Activated CD4-positive, alpha-beta T cell treated with anti-CD3 and anti-CD28 coated beads, Interleukin-2, amount 50 U/mL, for 48 hours (primary cell): ENCODE measurements around the gene B3GNT5.
"Not testable (repeated sequence)": the region's sequence is repeated elsewhere in the genome, so short reads cannot be mapped to it uniquely, and the experiment has no call there.

Experiments
- DNase-seq, 2 experiments: peaks; one replicate each; pipeline ENCODE4 v3.0.0-alpha.2; 2020

The B3GNT5 gene

GRCh38 chr3:183252973-183253527 lies at the start of gene B3GNT5:
B3GNT5 (plus strand) TSS chr3:183253253; CDS start chr3:183269799, 16,546 bp downstream.
- DNase-seq, result peak; percentile 58 to 68

GRCh38 chr3:183203670-183204069 lies 49.4 kb upstream of the B3GNT5 start:
- DNase-seq, result no peak

- DNase-seq, result peak in 1 of 2 experiments; percentile 23
Observed at GRCh38 chr3:183208260-183208659, 44.8 kb upstream of the B3GNT5 start.

GRCh38 chr3:183208800-183209199 lies 44.3 kb upstream of the B3GNT5 start:
- DNase-seq, result no peak

- no peak for DNase-seq
Observed at GRCh38 chr3:183210341-183210740, 42.7 kb upstream of the B3GNT5 start.

GRCh38 chr3:183210862-183211341 lies 42.2 kb upstream of the B3GNT5 start:
- DNase-seq, result peak; percentile 38 to 50

GRCh38 chr3:183211352-183211751 lies 41.7 kb upstream of the B3GNT5 start:
- no peak for DNase-seq

GRCh38 chr3:183212096-183212495 lies 41.0 kb upstream of the B3GNT5 start:
- DNase-seq, result no peak

- no peak for DNase-seq
Observed at GRCh38 chr3:183212565-183212964, 40.5 kb upstream of the B3GNT5 start.

GRCh38 chr3:183213415-183214276 lies 39.4 kb upstream of the B3GNT5 start:
- no peak for DNase-seq

- no peak for DNase-seq
Observed at GRCh38 chr3:183214277-183214612, 38.8 kb upstream of the B3GNT5 start.

- no peak for DNase-seq
Observed at GRCh38 chr3:183215591-183216202, 37.4 kb upstream of the B3GNT5 start.

- DNase-seq, result no peak
Observed at GRCh38 chr3:183217548-183218332, 35.3 kb upstream of the B3GNT5 start.

- DNase-seq, result no peak
Observed at GRCh38 chr3:183218826-183219225, 34.2 kb upstream of the B3GNT5 start.

- no peak for DNase-seq
Observed at GRCh38 chr3:183220828-183221227, 32.2 kb upstream of the B3GNT5 start.

GRCh38 chr3:183222631-183223235 lies 30.3 kb upstream of the B3GNT5 start:
- DNase-seq, result no peak

GRCh38 chr3:183224180-183224970 lies 28.7 kb upstream of the B3GNT5 start:
- DNase-seq, result peak; percentile 26 to 51

GRCh38 chr3:183226333-183226890 lies 26.6 kb upstream of the B3GNT5 start:
- DNase-seq, result no peak

GRCh38 chr3:183227586-183227985 lies 25.5 kb upstream of the B3GNT5 start:
- DNase-seq, result peak in 1 of 2 experiments; percentile 41

- no peak for DNase-seq
Observed at GRCh38 chr3:183229178-183229577, 23.9 kb upstream of the B3GNT5 start.

- not testable (repeated sequence) for DNase-seq
Observed at GRCh38 chr3:183230251-183230650, 22.8 kb upstream of the B3GNT5 start.
